Transverse colon (tissue), 4 donors: ENCODE data around the gene PPP1R14B. TPM values are rescaled to one million over a fixed set of nuclear protein-coding genes. Genes with fewer than 3 reads are reported as not detected.

Experiments
- DNase-seq: peaks from one replicate; pipeline ENCODE4 v3.0.0-alpha.2; 2019
- H3K27ac ChIP-seq, 4 donors: fragments of 200-600 bp; sonication (generic); 2 replicates each; pipeline ENCODE4 v1.5.1; 2016 to 2018; ENCODE audit warnings: inconsistent platforms in 4 of 4
- H3K27me3 ChIP-seq: fragments of 200-600 bp; sonication (generic); 2 replicates; pipeline ENCODE4 v1.5.1; 2017; ENCODE audit warnings: inconsistent platforms
- H3K36me3 ChIP-seq, 4 donors: fragments of 200-600 bp; sonication (generic); 2 replicates each; pipeline ENCODE4 v1.5.1; 2017 to 2019; ENCODE audit warnings: inconsistent platforms in 4 of 4
- H3K4me1 ChIP-seq, 4 donors: fragments of 200-600 bp; sonication (generic); 2 replicates each; pipeline ENCODE4 v1.5.1; 2017 to 2020; ENCODE audit warnings: inconsistent platforms in 4 of 4
- H3K4me3 ChIP-seq, 4 donors: fragments of 200-600 bp; sonication (generic); 1 replicate in 1 of 4; 2 replicates in 3 of 4; pipeline versions ENCODE4 v1.5.1 to v1.6.1; 2017 to 2019; ENCODE audit warnings: inconsistent platforms in 4 of 4
- H3K9me3 ChIP-seq, 2 donors: fragments of 200-600 bp; sonication (generic); 2 replicates each; pipeline ENCODE4 v1.5.1; 2017 to 2019; ENCODE audit warnings: inconsistent platforms in 2 of 2
- CTCF ChIP-seq, 5 experiments: fragments of 200-600 bp in 3 of 5; fragments of 450-650 bp in 2 of 5; sonication (generic) in 3 of 5; IDR thresholded peaks; 1 replicate in 2 of 5; 2 replicates in 3 of 5; pipeline ENCODE4 v1.5.1; 2016 to 2017; ENCODE audit warnings: antibody characterized with exemption in 5 of 5, inconsistent platforms in 3 of 5, mild to moderate bottlenecking in 2 of 5, moderate library complexity in 1 of 5
- EP300 ChIP-seq: sonication (generic); formaldehyde crosslinking; IDR thresholded peaks from one replicate; pipeline ENCODE4 v1.6.1; 2017; ENCODE audit warnings: antibody characterized with exemption, low read depth
- POLR2A ChIP-seq: fragments of 450-650 bp; IDR thresholded peaks from one replicate; pipeline ENCODE4 v1.6.1; 2016; ENCODE audit warnings: antibody characterized with exemption, mild to moderate bottlenecking, moderate library complexity
- POLR2AphosphoS5 ChIP-seq, 3 donors: sonication (generic); formaldehyde crosslinking; IDR thresholded peaks; one replicate each; pipeline ENCODE4 v1.6.1; 2016; ENCODE audit warnings: antibody characterized with exemption in 3 of 3
- WGBS, 2 donors: methylation state at CpG; one replicate each; pipeline ENCODE4 v1.1.5; 2018; ENCODE audit warnings: low coverage in 1 of 2; 5-methylcytosine and 5-hydroxymethylcytosine counted together
- in situ Hi-C, 4 donors: fragments of 200-750 bp; cut with MboI; loops; one replicate each; pipeline versions ENCODE4 v1.15.0 to v1.15.1; 2017; ENCODE audit warnings: low sequenced_read_pairs in 3 of 4, low pct_ligation_motif_present in 1 of 4, low pct_unique_long_range_greater_than_20kb in 1 of 4
- intact Hi-C: fragments of 100-400 bp; cut with DNase I; formaldehyde crosslinking; loops from one replicate; pipeline ENCODE4 v1.15.1; 2023; ENCODE audit warnings: low total_unique reads
- total RNA-seq, 4 donors: library from RNA; depleted of rRNA; stranded (reverse); fragments of >200 nt; gene quantifications; one replicate each; pipeline ENCODE4 v1.1.0, GENCODE V29; 2016

PPP1R14B gene
- total RNA-seq, 4 donors from 2014 or later, result 62.8 to 80.4 (median 73.2) TPM

GRCh38 chr11:64206457-64207255 is 40.1 kb downstream of the PPP1R14B start, which contains the start of gene FERMT3:
TSS of gene FERMT3 (plus strand) at chr11:64206721. CDS start at chr11:64207365, 644 bp downstream.
- WGBS, 2 donors, result 43% methylated on average over 23 of the region's 27 CpGs; no CpG with 5 or more reads in 1 of the 2 donors
- no peaks in the 10 kb centered on the region for H3K27me3 ChIP-seq
- H3K36me3 ChIP-seq, result peaks cover 0 to 20% (median 9%) of the 10 kb centered on the region in 4 donors
- TF ChIP-seq POLR2A (peak; percentile 52), POLR2AphosphoS5 (IDR thresholded peaks at IDR 0.05) (peak in 2 of 3 donors; percentile 56 to 63), CTCF (IDR thresholded peaks at IDR 0.05) (no peak)
- no peaks in the 10 kb centered on the region for H3K9me3 ChIP-seq
- in situ Hi-C loops (loop anchor here in 1 of 4 donors (10.0 kb wide), 1 partner anchor 88 kb away; the partner anchor contains the start of gene KCNK4), intact Hi-C loops (no loop called here)
- H3K4me1 ChIP-seq, result peaks cover 7 to 38% (median 34%) of the 10 kb centered on the region in 4 donors
- peak within 1 kb of the TSS in 3 of 4 donors; percentile 12 to 52 (median 34) for H3K4me3 ChIP-seq
- peak within 1 kb of the TSS; percentile 73 to 85 (median 80) for H3K27ac ChIP-seq
- peak; percentile 90 for DNase-seq

- peak overlapping the region; percentile 73 to 85 (median 80) for H3K27ac ChIP-seq
- WGBS, 2 donors, result 25% methylated on average over 7 of the region's 7 CpGs; no CpG with 5 or more reads in 1 of the 2 donors
- intact Hi-C loops, result no loop called here
Measured at GRCh38 chr11:64204464-64204989, 42.2 kb downstream of the PPP1R14B start.

GRCh38 chr11:64204080-64204440 is 42.7 kb downstream of the PPP1R14B start:
- 78 to 84% methylated on average over 10 to 16 of the region's 16 CpGs for WGBS, 2 donors

More at GRCh38 chr11:64204464-64204989, 42.2 kb downstream of the PPP1R14B start:
- TF ChIP-seq EP300 (no peak), POLR2A (no peak), CTCF (IDR thresholded peaks at IDR 0.05) (peak; percentile 64 to 84 (median 73)), POLR2AphosphoS5 (IDR thresholded peaks at IDR 0.05) (peak in 2 of 3 donors; percentile 74 to 77)
- Histone ChIP-seq H3K27me3 (no peaks in the 10 kb centered on the region), H3K36me3 (peaks cover 0 to 38% (median 16%) of the 10 kb centered on the region in 4 donors), H3K4me1 (peaks cover 7 to 38% (median 34%) of the 10 kb centered on the region in 4 donors), H3K9me3 (no peaks in the 10 kb centered on the region), H3K4me3 (no peak overlapping the region)
- in situ Hi-C loops, result loop anchor here (5.0 to 10.0 kb wide), 3 partner anchors 90 to 98 kb away; partner anchors contain the start of genes CATSPERZ (in 2 of the 4) and KCNK4 (in 1 of the 4)
- DNase-seq, result peak; percentile 93

More at GRCh38 chr11:64204080-64204440, 42.7 kb downstream of the PPP1R14B start:
- H3K4me1 ChIP-seq, result peaks cover 7 to 38% (median 34%) of the 10 kb centered on the region in 4 donors
- no peaks in the 10 kb centered on the region for H3K27me3 ChIP-seq
- TF ChIP-seq POLR2AphosphoS5 (IDR thresholded peaks at IDR 0.05) (no peak), CTCF (IDR thresholded peaks at IDR 0.05) (no peak), EP300 (no peak), POLR2A (no peak)
- peaks cover 0 to 39% (median 18%) of the 10 kb centered on the region in 4 donors for H3K36me3 ChIP-seq
- H3K4me3 ChIP-seq, result no peak overlapping the region
- H3K9me3 ChIP-seq, result no peaks in the 10 kb centered on the region
- intact Hi-C loops (no loop called here), in situ Hi-C loops (loop anchor here (5.0 to 10.0 kb wide), 3 partner anchors 91 to 98 kb away; partner anchors contain the start of genes CATSPERZ (in 2 of the 4) and KCNK4 (in 1 of the 4))
- no peak for DNase-seq
- no peak overlapping the region for H3K27ac ChIP-seq
